GM19395 (cell line): ENCODE data around the gene HDAC3.

Experiments
- ATAC-seq: cut with Tn5 transposase; IDR thresholded peaks from one replicate; pipeline ENCODE4 v1.9.1; 2021; ENCODE audit warnings: mild to moderate bottlenecking, moderate library complexity; ENCODE audit not compliant: unreplicated experiment

The HDAC3 gene

DNA sequence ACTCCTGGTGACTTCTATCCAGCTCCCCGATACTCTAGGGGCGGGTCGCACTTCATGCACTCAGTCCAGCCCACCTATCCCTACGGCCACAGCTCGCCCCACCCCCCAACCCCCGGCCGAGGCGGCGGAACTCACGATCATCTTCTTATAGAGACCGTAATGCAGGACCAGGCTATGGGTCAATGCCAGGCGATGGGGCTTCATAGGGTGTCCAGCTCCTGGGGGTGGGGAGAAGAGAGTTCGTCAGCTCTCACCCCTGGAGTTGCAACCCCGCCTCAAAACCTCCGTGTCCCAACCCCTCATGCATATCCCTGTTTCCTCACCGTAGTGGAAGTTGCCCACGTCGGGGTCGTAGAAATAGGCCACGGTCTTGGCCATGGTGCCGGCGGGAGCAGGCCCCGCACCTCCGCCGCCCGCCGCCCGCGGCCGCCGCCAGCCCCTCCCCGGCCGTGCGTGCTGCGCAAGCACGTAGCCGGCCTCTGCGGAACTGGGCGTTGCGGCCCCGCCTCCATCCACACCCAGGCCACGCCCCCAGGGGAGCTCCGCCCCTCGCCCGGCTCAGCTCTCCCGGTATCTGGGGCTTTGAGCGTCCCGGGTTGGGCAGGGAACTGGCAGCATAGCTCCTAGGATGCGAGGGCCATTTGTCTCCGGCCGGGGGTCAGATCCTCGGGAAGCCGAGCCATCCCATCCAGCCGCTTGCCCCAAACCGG lies at the start of gene HDAC3, which contains the start of gene RELL2:
TSS of gene HDAC3 (minus strand) at position 437 of the 710 bp plus-strand sequence. CDS start at position 378, 59 bp downstream.
TSS of gene RELL2 (plus strand) at position 585 of the 710 bp plus-strand sequence. CDS start 1,229 bp downstream, outside the sequence.
- ATAC-seq = peak; percentile 65

GRCh38 chr5:141685591-141685990 lies 48.9 kb upstream of the HDAC3 start:
- ATAC-seq = no peak

DNA sequence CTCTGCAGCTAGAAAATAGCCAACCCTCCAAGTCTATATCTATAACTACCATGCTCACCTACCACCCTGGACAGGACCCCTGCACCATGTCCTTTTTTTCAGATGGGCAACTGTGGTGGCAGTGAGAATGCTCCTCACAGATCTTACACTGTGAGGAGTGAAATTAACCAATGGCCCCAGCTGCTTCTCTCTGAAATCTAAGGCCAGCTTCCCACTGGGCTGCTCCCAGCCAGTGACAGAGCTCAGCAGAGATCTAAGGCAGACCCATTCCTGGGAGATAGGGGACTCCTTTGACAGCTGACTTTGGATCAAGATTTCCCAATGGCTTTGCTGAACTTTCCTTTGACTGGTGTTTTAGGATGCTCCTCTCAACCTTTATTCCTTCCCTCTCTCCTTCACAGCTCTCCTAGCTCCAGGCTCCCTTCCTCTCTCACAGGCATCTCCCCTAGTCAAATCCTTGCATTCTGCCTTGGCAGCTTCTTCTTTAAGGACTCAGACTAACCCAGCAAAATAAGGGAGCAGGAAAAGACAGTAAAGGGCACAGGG lies 47.0 kb upstream of the HDAC3 start:
- ATAC-seq = no peak

DNA sequence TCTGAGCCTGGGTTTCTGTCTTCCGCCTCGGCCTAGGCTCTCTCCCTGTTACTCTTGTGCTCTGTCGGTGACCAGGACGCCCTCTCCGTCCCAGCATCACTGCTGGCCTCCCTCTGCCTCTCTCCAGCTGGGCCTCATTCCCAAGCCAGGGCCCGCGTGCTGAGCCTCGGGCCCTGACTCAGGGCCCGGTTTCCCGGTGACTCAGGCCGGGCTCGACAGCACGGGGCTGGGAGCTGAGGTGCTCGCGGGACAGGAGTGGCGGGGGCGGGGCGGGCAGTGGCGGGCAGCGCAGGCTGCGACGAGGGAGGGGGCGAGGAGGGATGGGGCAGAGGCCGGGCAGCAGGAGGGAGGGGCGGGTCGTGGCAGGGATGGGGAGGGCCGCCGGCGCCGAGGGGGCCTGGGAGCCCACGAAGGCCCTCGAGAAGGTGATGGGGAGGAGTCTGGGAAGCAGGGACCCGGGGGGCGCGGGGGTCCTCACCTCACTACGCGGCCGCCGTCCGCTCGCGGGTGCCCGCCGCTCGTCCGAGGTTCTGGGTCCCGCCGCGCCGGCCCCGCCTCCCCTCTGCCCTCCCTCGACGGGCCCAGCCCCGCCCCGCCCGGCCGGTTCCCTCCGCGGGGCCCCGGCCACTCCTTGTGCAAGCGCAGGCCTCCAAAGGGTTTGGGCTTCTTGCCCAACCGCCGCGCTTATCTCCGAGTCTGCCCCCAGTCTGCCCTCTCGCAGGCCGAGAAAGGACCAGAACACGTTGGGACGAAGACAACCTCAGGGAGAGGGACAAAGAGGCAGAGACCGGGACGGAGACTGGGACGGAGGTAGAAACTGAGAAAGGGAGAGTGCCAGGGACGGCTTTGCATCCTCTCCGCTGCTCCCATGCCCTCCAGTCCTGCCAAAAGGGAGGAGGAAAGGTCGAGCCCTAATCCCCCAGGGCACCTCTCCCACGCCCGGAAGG lies 45.3 kb upstream of the HDAC3 start, which contains the start of gene ARAP3:
TSS of gene ARAP3 (minus strand) at position 536 of the 947 bp plus-strand sequence. CDS start 1,744 bp downstream, outside the sequence.
- no peak for ATAC-seq

- ATAC-seq = no peak
Measured at GRCh38 chr5:141681295-141681694, 44.6 kb upstream of the HDAC3 start.

GRCh38 chr5:141680751-141681201 lies 44.1 kb upstream of the HDAC3 start:
- ATAC-seq = no peak

DNA sequence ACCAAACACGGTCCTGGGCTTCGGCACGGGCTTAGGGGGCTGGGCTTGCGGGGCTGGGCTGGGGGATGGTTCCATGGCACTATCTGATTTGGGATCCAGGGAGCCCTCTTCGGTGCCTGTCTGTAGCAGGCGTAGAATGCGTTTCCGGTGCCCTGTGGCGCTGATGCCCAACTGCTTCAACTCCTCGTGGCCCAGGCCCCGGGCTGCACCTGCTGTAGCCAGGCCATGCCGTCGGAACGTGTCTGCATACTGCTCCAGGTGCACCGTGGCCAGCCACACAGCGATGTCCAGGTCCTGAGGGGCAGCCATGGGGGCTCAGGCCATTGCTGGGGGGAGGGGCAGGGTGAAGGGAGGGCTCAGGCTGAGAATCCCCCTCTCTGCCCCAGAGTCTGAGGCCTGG lies 43.5 kb upstream of the HDAC3 start:
- no peak for ATAC-seq

- ATAC-seq = no peak
Measured at GRCh38 chr5:141677415-141677814, 40.8 kb upstream of the HDAC3 start.

DNA sequence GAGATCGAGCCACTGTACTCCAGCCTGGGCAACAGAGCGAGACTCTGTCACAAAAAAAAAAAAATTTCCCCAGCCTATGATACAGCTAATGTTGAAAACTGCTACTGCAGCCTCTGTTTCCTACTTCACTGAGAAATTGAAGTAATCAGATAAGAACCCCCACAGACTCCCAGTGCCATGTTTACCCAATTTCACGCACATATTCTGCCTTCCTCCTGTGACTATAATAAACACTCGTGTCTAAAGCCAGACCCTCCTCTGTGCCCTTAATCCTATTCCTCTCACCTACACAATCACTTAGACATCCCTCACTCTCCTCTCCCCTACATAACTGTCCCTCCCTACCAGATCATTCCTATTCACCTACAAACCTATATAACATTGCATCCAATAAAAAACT lies 39.0 kb upstream of the HDAC3 start:
- ATAC-seq = no peak

- no peak for ATAC-seq
Measured at GRCh38 chr5:141674747-141675146, 38.1 kb upstream of the HDAC3 start.

GRCh38 chr5:141672841-141673813 lies 36.5 kb upstream of the HDAC3 start:
- no peak for ATAC-seq

DNA sequence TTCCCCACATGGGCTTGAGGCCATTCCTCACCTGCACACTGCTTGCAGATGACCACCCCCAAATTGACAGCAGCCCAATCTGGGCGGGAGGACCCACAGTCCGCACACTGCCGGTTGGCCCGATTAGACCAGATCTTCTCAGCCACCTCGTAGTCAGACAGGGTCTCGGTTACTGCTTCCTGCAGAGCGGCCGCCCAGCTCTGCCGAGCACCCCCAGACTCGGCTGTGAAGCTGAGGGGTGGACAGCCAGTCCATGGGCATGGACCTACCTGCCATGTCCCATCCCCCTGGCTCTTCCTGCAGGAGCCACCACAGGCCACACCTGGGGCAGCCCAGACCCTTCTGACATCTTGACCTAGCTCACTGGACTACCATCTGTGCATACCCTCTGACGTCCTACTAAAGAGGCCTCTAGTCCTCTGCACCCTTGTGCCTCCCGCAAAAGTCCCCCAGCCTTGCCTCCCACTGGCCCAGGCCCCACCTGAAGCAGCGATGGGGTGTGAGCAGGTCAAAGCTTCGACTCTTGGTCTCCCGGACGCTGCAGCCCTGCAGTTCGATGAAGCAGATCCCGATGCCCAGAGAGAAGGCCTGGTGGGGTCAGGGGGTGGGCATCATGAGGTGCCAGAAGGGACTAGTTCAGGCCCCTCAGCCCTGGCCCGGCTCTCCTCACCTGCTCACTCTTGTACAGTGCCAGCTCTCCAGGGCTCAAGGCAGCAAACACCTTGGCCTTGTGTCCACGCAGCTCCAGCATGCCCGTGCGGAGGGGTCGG lies 35.6 kb upstream of the HDAC3 start:
- ATAC-seq = no peak

DNA sequence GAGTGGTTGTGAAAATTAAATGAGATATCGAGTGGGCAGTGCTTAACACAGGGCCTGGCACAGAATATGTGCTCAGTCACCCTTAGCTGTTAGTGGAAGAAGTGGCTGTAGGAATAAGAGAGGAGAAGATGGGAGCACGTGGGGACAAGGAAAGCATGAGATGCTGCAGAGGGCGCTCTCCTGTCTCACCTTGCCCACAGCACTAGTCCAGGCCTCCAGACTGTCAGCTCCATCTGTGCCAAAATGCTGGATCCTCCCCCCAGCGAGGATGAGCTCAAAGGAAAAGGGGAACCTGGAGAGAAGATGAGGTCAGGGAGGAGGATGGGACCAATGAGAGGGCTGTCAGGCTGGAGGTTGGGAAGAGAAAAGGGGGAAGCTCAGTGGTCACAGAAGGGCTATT lies 32.9 kb upstream of the HDAC3 start:
- no peak for ATAC-seq

- ATAC-seq = no peak
Measured at GRCh38 chr5:141668601-141669265, 32.1 kb upstream of the HDAC3 start.

DNA sequence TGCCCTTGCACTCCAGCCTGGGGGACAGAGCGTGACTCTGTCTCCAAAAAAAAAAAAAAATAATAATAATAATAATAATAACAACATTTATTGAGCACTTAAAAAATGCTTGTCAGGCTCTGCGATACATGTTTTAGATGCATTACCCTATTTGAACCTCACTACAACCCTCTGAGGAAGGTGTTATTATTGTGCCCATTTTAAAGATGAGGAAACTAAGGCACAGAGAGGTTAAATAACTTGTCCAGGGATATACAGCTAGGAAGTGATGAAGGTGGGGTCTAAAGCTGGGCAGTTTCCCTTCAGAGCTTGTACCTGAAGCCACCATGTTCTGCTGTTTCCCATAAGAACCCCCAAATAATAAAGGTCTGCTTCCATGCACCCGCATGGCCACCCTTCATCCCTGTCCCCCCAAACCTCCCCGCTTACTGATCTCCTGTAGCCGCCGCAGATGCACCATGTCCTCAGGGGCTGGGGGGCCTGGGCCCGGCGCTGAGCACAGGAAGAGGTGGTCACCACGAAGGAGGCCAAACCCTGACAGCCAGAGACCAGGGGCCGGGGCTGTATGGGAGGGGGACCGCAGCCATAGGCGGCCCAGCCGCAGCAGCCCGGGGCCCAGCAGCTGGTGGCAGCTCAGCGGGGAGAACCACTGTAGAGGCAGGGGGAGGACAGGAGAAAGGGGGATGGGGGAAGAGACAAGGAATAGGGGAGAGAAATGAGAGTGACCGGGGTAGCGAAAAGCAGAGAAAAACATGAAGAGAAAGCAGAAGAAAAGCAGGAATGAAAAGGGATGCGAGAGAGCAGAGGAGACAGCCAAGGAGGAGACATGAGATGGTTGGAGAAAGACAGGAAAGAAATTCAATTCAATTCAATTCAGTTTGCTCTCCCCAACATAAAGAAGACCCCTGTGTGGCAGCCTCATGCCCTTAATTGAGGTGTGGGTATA lies 29.6 kb upstream of the HDAC3 start:
- ATAC-seq = no peak

DNA sequence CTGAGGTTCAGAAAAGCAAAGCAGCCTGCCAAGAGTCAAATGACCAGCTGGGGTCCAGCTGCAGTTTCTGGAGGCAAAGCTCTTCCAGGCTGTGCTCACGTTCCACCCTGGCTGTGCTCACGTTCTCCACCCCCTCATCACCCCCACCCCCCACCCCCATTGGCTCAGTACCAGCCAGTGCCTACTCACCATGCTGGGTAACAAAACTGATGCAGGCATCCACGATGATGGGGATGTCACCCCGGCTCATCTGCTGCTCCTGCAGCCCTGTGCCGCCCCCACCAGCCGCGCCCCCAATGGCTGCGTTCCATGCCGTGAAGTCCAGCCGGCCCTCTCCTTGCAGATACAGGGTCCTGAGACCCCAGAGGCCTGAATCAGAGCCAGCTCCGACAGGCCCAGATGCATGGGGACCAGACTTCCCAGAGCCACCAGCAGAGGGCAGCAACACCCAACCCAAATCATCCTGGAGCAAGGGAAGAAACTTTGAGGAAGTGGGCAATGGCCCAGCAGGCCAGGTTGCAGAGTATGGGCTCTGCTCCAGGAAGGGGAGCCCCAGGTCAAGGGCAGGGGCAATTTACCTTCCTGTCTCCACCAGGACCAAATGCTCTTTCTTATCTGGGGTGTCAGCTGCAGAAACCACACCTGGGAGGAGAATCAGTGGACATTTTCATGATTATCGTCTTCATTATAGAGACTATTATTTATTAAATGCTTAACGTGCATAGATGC lies 28.2 kb upstream of the HDAC3 start:
- peak; percentile 100 for ATAC-seq

DNA sequence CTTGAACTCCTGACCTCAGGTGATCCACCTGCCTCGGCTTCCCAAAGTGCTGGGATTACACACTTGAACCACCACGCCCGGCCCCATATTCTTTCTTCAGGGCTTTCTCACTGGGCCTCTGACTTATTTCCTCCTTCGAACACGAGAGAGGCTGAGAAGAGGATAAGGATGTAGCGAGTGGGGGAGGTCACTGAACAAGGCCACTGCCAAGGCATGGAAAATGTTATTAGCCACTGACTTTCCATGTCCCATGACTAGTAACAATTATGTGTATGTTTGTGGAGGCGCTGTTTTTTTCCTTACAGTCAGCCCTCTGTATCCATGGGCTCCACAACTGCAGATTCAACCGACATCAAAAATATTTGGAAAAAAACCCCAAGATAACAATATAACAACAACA lies 26.9 kb upstream of the HDAC3 start:
- ATAC-seq = no peak
